Panc1 (cell line): ENCODE results near the gene SNX13.

Experiments
- CTCF ChIP-seq: fragments of 450-650 bp; IDR thresholded peaks from 2 replicates; pipeline ENCODE4 v1.5.1; 2017; ENCODE audit warnings: mild to moderate bottlenecking
- REST ChIP-seq, 2 experiments: IDR thresholded peaks; 2 replicates each; pipeline ENCODE4 v1.6.1; 2011 to 2012; ENCODE audit warnings: low read depth in 2 of 2, control low read depth in 1 of 2, low read length in 1 of 2, mild to moderate bottlenecking in 1 of 2, moderate library complexity in 1 of 2; ENCODE audit not compliant: insufficient read depth in 1 of 2

- no peak for TF ChIP-seq CTCF
- no peak for TF ChIP-seq REST (IDR thresholded peaks at IDR 0.05; ENCODE audit: insufficient read depth in 1 of 2, low read depth in 2 of 2, low read length in 1 of 2)
These were observed 168.3 kb downstream of the SNX13 start for GRCh38 chr7:17771901-17772408.
